ENCODE measurements around the gene HELQ.
"Not testable (repeated sequence)": the region's sequence is repeated elsewhere in the genome, so short reads cannot be mapped to it uniquely, and the experiment has no call there.

DNA sequence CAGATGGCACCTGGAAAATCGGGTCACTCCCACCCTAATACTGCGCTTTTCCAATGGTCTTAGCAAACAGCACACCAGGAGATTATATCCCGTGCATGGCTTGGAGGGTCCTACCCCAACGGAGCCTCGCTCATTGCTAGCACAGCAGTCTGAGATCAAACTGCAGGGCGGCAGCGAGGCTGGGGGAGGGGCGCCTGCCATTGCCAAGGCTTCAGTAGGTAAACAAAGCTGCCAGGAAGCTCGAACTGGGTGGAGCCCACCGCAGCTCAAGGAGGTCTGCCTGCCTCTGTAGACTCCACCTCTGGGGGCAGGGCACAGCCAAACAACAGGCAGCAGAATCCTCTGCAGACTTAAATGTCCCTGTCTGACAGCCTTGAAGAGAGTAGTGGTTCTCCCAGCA is 57.5 kb downstream of the HELQ start:
- TF ChIP-seq, protein P1, sequence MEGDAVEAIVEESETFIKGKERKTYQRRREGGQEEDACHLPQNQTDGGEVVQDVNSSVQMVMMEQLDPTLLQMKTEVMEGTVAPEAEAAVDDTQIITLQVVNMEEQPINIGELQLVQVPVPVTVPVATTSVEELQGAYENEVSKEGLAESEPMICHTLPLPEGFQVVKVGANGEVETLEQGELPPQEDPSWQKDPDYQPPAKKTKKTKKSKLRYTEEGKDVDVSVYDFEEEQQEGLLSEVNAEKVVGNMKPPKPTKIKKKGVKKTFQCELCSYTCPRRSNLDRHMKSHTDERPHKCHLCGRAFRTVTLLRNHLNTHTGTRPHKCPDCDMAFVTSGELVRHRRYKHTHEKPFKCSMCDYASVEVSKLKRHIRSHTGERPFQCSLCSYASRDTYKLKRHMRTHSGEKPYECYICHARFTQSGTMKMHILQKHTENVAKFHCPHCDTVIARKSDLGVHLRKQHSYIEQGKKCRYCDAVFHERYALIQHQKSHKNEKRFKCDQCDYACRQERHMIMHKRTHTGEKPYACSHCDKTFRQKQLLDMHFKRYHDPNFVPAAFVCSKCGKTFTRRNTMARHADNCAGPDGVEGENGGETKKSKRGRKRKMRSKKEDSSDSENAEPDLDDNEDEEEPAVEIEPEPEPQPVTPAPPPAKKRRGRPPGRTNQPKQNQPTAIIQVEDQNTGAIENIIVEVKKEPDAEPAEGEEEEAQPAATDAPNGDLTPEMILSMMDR (IDR thresholded peaks at IDR 0.05): not testable (repeated sequence)
- not testable (repeated sequence) for TF ChIP-seq ZFX (IDR thresholded peaks at IDR 0.05; ENCODE audit: borderline replicate concordance)

All from 22Rv1 (cell line).